H9 (cell line): ENCODE data around the gene AFF2. TPM values are rescaled to one million over a fixed set of nuclear protein-coding genes. Genes with fewer than 3 reads are reported as not detected.

Source experiments
- DNase-seq: peaks from one replicate; pipeline ENCODE4 v3.0.0-alpha.2; 2017
- H2AFZ ChIP-seq: one replicate; pipeline ENCODE4 v1.6.1; 2013; ENCODE audit warnings: mild to moderate bottlenecking, low read length, control low read depth, moderate library complexity
- H2AK5ac ChIP-seq: 2 replicates; pipeline ENCODE4 v1.6.1; 2013; ENCODE audit warnings: low read length, control low read depth, mixed read lengths; ENCODE audit not compliant: insufficient read length
- H2BK120ac ChIP-seq: one replicate; pipeline ENCODE4 v1.6.1; 2013; ENCODE audit warnings: low read depth, mild to moderate bottlenecking, low read length, control low read depth, inconsistent platforms; ENCODE audit not compliant: poor library complexity, severe bottlenecking
- H2BK12ac ChIP-seq: 2 replicates; pipeline ENCODE4 v1.6.1; 2013; ENCODE audit warnings: low read length, control low read depth, mixed read lengths, low read depth; ENCODE audit not compliant: insufficient read length
- H2BK15ac ChIP-seq: 2 replicates; pipeline ENCODE4 v1.6.1; 2013; ENCODE audit warnings: low read depth, low read length, control low read depth
- H2BK20ac ChIP-seq: one replicate; pipeline ENCODE4 v1.6.1; 2013; ENCODE audit warnings: low read depth, mild to moderate bottlenecking, low read length, control low read depth, inconsistent platforms; ENCODE audit not compliant: poor library complexity, severe bottlenecking
- H2BK5ac ChIP-seq: 2 replicates; pipeline ENCODE4 v1.6.1; 2013; ENCODE audit warnings: low read length, control low read depth, mixed read lengths; ENCODE audit not compliant: insufficient read length
- H3K14ac ChIP-seq: 2 replicates; pipeline ENCODE4 v1.6.1; 2013; ENCODE audit warnings: low read length, control low read depth; ENCODE audit not compliant: insufficient read depth
- H3K18ac ChIP-seq: 2 replicates; pipeline ENCODE4 v1.6.1; 2013; ENCODE audit warnings: low read depth, mild to moderate bottlenecking, mixed read lengths, low read length, control low read depth; ENCODE audit not compliant: insufficient read length
- H3K23ac ChIP-seq: 2 replicates; pipeline ENCODE4 v1.6.1; 2013; ENCODE audit warnings: low read length, control low read depth, mixed read lengths, low read depth; ENCODE audit not compliant: insufficient read length
- H3K23me2 ChIP-seq: 2 replicates; pipeline ENCODE4 v1.6.1; 2013; ENCODE audit warnings: low read depth, mild to moderate bottlenecking, mixed read lengths, low read length, control low read depth; ENCODE audit not compliant: insufficient read length, poor library complexity, severe bottlenecking
- H3K27ac ChIP-seq: 2 replicates; pipeline ENCODE4 v1.5.1; 2013; ENCODE audit warnings: low read length, control low read depth, mixed read lengths, low read depth; ENCODE audit not compliant: insufficient read length
- H3K27me3 ChIP-seq: 2 replicates; pipeline ENCODE4 v1.6.1; 2013; ENCODE audit warnings: low read length, control low read depth, inconsistent platforms; ENCODE audit not compliant: insufficient read depth
- H3K4ac ChIP-seq: 2 replicates; pipeline ENCODE4 v1.6.1; 2013; ENCODE audit warnings: low read depth, mild to moderate bottlenecking, control low read depth, inconsistent platforms, low read length, moderate library complexity
- H3K4me1 ChIP-seq: 2 replicates; pipeline ENCODE4 v1.6.1; 2013; ENCODE audit warnings: low read length, control low read depth, inconsistent platforms; ENCODE audit not compliant: insufficient read depth
- H3K4me2 ChIP-seq: 2 replicates; pipeline ENCODE4 v1.6.1; 2013; ENCODE audit warnings: low read length, control low read depth, mixed read lengths; ENCODE audit not compliant: insufficient read length, insufficient read depth
- H3K56ac ChIP-seq: 2 replicates; pipeline ENCODE4 v1.6.1; 2013; ENCODE audit warnings: low read depth, mild to moderate bottlenecking, mixed read lengths, low read length, control low read depth; ENCODE audit not compliant: insufficient read length
- H3K79me1 ChIP-seq: 2 replicates; pipeline ENCODE4 v1.6.1; 2013; ENCODE audit warnings: low read depth, mild to moderate bottlenecking, moderate library complexity, low read length, control low read depth, inconsistent platforms; ENCODE audit not compliant: insufficient read depth, poor library complexity, severe bottlenecking
- H3K79me2 ChIP-seq: 2 replicates; pipeline ENCODE4 v1.6.1; 2013; ENCODE audit warnings: low read length, control low read depth, inconsistent platforms; ENCODE audit not compliant: insufficient read depth
- H3K9ac ChIP-seq: 2 replicates; pipeline ENCODE4 v1.6.1; 2013; ENCODE audit warnings: low read length, control low read depth, mixed read lengths; ENCODE audit not compliant: insufficient read length; ENCODE audit errors: extremely low read depth
- H3K9me3 ChIP-seq: one replicate; pipeline ENCODE4 v1.6.1; 2013; ENCODE audit warnings: low read depth, low read length, inconsistent platforms; ENCODE audit not compliant: control insufficient read depth
- H3T11ph ChIP-seq: one replicate; pipeline ENCODE4 v1.6.1; 2013; ENCODE audit warnings: mild to moderate bottlenecking, low read length, control low read depth, inconsistent platforms
- H4K20me1 ChIP-seq: one replicate; pipeline ENCODE4 v1.6.1; 2013; ENCODE audit not compliant: control insufficient read depth, insufficient read length, insufficient read depth
- H4K5ac ChIP-seq: 2 replicates; pipeline ENCODE4 v1.6.1; 2013; ENCODE audit warnings: low read depth, mild to moderate bottlenecking, mixed read lengths, low read length, control low read depth; ENCODE audit not compliant: insufficient read length
- H4K8ac ChIP-seq: replicated peaks from 2 replicates; pipeline ENCODE4 v1.6.1; 2013; ENCODE audit warnings: low read length, control low read depth, mixed read lengths, low read depth; ENCODE audit not compliant: insufficient read length
- H4K91ac ChIP-seq: 2 replicates; pipeline ENCODE4 v1.6.1; 2013; ENCODE audit warnings: low read depth, mild to moderate bottlenecking, moderate library complexity, mixed read lengths, low read length, control low read depth; ENCODE audit not compliant: insufficient read length
- H3K27ac Mint-ChIP-seq, 3 experiments: 2 replicates in 2 of 3; 3 replicates in 1 of 3; pipeline ENCODE4 v1.8.0; 2020 to 2021; ENCODE audit warnings: mixed read lengths in 3 of 3, mild to moderate bottlenecking in 1 of 3, moderate library complexity in 1 of 3
- H3K27me3 Mint-ChIP-seq: 2 replicates; pipeline ENCODE4 v1.8.0; 2021; ENCODE audit warnings: low read depth, mild to moderate bottlenecking, moderate library complexity, mixed read lengths
- H3K36me3 Mint-ChIP-seq, 3 experiments: 2 replicates in 2 of 3; 3 replicates in 1 of 3; pipeline ENCODE4 v1.8.0; 2020 to 2021; ENCODE audit warnings: low read depth in 3 of 3, mixed read lengths in 3 of 3; ENCODE audit not compliant: insufficient read depth in 1 of 3
- H3K4me1 Mint-ChIP-seq, 2 experiments: 2 replicates each; pipeline ENCODE4 v1.8.0; 2020; ENCODE audit warnings: mixed read lengths in 2 of 2
- H3K4me3 Mint-ChIP-seq, 2 experiments: 2 replicates in 1 of 2; 3 replicates in 1 of 2; pipeline ENCODE4 v1.8.0; 2020 to 2021; ENCODE audit warnings: mild to moderate bottlenecking in 2 of 2, mixed read lengths in 2 of 2, moderate library complexity in 1 of 2
- H3K9me3 Mint-ChIP-seq, 2 experiments: 2 replicates in 1 of 2; 3 replicates in 1 of 2; pipeline ENCODE4 v1.8.0; 2020; ENCODE audit warnings: mild to moderate bottlenecking in 2 of 2, mixed read lengths in 2 of 2, moderate library complexity in 1 of 2
- WGBS: extraction: QIAGEN DNeasy Blood & Tissue Kit; methylation state at CpG from one replicate; pipeline ENCODE4 v1.1.7; 2013; ENCODE audit warnings: missing lambda C conversion rate, low lambda C conversion rate, mixed read lengths; ENCODE audit not compliant: insufficient read length; ENCODE audit errors: extremely low coverage; 5-methylcytosine and 5-hydroxymethylcytosine counted together
- total RNA-seq: library from RNA; stranded (reverse); gene quantifications from 2 replicates; pipeline ENCODE4 v1.2.1, GENCODE V29; 2021
- TF ChIP-seq, protein P1 (sequence below): fragments of 200-600 bp; sonication (generic); conservative IDR thresholded peaks from 3 replicates; pipeline ENCODE4 v1.8.0; 2021; ENCODE audit warnings: antibody characterized with exemption, mild to moderate bottlenecking

The AFF2 gene
- total RNA-seq, 1 experiment from 2014 or later = 14.6 TPM

- no peaks in the 10 kb centered on the region for H3K79me1 ChIP-seq
- H2BK5ac ChIP-seq = no peak overlapping the region
- H3K23me2 ChIP-seq = no peaks in the 10 kb centered on the region
- no peak overlapping the region for H3T11ph ChIP-seq
- Mint-ChIP-seq H3K9me3 (peaks cover 46% of the 10 kb centered on the region in 2 experiments), H3K4me3 (no peak overlapping the region), H3K36me3 (no peaks in the 10 kb centered on the region; a peak in 1 of 7 replicates), H3K27me3 (no peaks in the 10 kb centered on the region), H3K4me1 (peaks cover 2 to 5% of the 10 kb centered on the region in 2 experiments; a peak in 3 of 4 replicates), H3K27ac (no peak overlapping the region)
- WGBS = no CpG with 5 or more reads among the region's 4 CpGs
- TF ChIP-seq, protein P1, sequence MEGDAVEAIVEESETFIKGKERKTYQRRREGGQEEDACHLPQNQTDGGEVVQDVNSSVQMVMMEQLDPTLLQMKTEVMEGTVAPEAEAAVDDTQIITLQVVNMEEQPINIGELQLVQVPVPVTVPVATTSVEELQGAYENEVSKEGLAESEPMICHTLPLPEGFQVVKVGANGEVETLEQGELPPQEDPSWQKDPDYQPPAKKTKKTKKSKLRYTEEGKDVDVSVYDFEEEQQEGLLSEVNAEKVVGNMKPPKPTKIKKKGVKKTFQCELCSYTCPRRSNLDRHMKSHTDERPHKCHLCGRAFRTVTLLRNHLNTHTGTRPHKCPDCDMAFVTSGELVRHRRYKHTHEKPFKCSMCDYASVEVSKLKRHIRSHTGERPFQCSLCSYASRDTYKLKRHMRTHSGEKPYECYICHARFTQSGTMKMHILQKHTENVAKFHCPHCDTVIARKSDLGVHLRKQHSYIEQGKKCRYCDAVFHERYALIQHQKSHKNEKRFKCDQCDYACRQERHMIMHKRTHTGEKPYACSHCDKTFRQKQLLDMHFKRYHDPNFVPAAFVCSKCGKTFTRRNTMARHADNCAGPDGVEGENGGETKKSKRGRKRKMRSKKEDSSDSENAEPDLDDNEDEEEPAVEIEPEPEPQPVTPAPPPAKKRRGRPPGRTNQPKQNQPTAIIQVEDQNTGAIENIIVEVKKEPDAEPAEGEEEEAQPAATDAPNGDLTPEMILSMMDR = no peak
- H2AFZ ChIP-seq = no peak overlapping the region
- no peak overlapping the region for H2BK20ac ChIP-seq
- no peak overlapping the region for H2BK12ac ChIP-seq
- no peak overlapping the region for H3K4me2 ChIP-seq
- no peaks in the 10 kb centered on the region for H3K27me3 ChIP-seq
- no peak overlapping the region for H2BK120ac ChIP-seq
- H2BK15ac ChIP-seq = no peak overlapping the region
- no peak overlapping the region for H3K56ac ChIP-seq
- H3K4ac ChIP-seq = no peak overlapping the region
- H4K20me1 ChIP-seq = no peaks in the 10 kb centered on the region
- H3K9me3 ChIP-seq = peaks cover 17% of the 10 kb centered on the region
- no peak overlapping the region for H3K14ac ChIP-seq
- no peak overlapping the region for H3K18ac ChIP-seq
- H3K27ac ChIP-seq = no peak overlapping the region
- H4K91ac ChIP-seq = no peak overlapping the region
- no peak overlapping the region for H2AK5ac ChIP-seq
- no peak overlapping the region for H4K8ac ChIP-seq
- H3K23ac ChIP-seq = no peak overlapping the region
- H3K4me1 ChIP-seq = no peaks in the 10 kb centered on the region
- no peak overlapping the region for H4K5ac ChIP-seq
- no peak for DNase-seq
- H3K9ac ChIP-seq = no peak overlapping the region
- no peaks in the 10 kb centered on the region for H3K79me2 ChIP-seq
These were observed 119.6 kb downstream of the AFF2 start for GRCh38 chrX:148620023-148620422.
